Measurements from ENCODE around the gene ZBTB47.

Gene ZBTB47

GRCh38 chr3:42654331-42655201 is 1.1 kb downstream of the ZBTB47 start:
- no peak for DNase-seq

GRCh38 chr3:42655331-42655888 is 1.9 kb downstream of the ZBTB47 start:
- no peak for DNase-seq

GRCh38 chr3:42655980-42656679 is 2.6 kb downstream of the ZBTB47 start:
- no peak for DNase-seq

- no peak for DNase-seq
These were observed 3.4 kb downstream of the ZBTB47 start for GRCh38 chr3:42656680-42657610.

- no peak for DNase-seq
These were observed 4.2 kb downstream of the ZBTB47 start for GRCh38 chr3:42657675-42658074.

- no peak for DNase-seq
These were observed 4.7 kb downstream of the ZBTB47 start for GRCh38 chr3:42658091-42658770.

GRCh38 chr3:42658771-42659390 is 5.4 kb downstream of the ZBTB47 start:
- no peak for DNase-seq

- DNase-seq, result no peak
These were observed 6.1 kb downstream of the ZBTB47 start for GRCh38 chr3:42659451-42660130.

- DNase-seq, result no peak
These were observed 6.7 kb downstream of the ZBTB47 start for GRCh38 chr3:42660131-42660715.

- DNase-seq, result no peak
These were observed 7.4 kb downstream of the ZBTB47 start for GRCh38 chr3:42660898-42661297.

GRCh38 chr3:42661593-42662022 is 8.1 kb downstream of the ZBTB47 start:
- DNase-seq, result no peak

GRCh38 chr3:42662037-42662812 is 8.7 kb downstream of the ZBTB47 start:
- no peak for DNase-seq

GRCh38 chr3:42662813-42663535 is 9.5 kb downstream of the ZBTB47 start:
- no peak for DNase-seq

GRCh38 chr3:42663581-42664437 is 10.3 kb downstream of the ZBTB47 start:
- DNase-seq, result no peak

GRCh38 chr3:42664438-42664803 is 10.9 kb downstream of the ZBTB47 start:
- DNase-seq, result no peak

- DNase-seq, result no peak
These were observed 11.8 kb downstream of the ZBTB47 start for GRCh38 chr3:42665050-42665878.

GRCh38 chr3:42666022-42666421 is 12.5 kb downstream of the ZBTB47 start:
- no peak for DNase-seq
